Ishikawa (cell line): ENCODE data around the gene LRRC45.

Experiments used
- CREB1 ChIP-seq: IDR thresholded peaks from 2 replicates; pipeline ENCODE4 v1.6.1; 2012; ENCODE audit warnings: low read depth
- EP300 ChIP-seq: IDR thresholded peaks from 2 replicates; pipeline ENCODE4 v1.6.1; 2012; ENCODE audit warnings: borderline replicate concordance
- FOXM1 ChIP-seq: IDR thresholded peaks from 2 replicates; pipeline ENCODE4 v1.6.1; 2012; ENCODE audit warnings: low read depth, borderline replicate concordance
- NFIC ChIP-seq: IDR thresholded peaks from 2 replicates; pipeline ENCODE4 v1.6.1; 2012
- RAD21 ChIP-seq: IDR thresholded peaks from 2 replicates; pipeline ENCODE4 v1.6.1; 2012; ENCODE audit warnings: low read depth
- REST ChIP-seq: IDR thresholded peaks from 2 replicates; pipeline ENCODE4 v1.6.1; 2012; ENCODE audit warnings: low read depth, mild to moderate bottlenecking
- TAF1 ChIP-seq: IDR thresholded peaks from 2 replicates; pipeline ENCODE4 v1.6.1; 2012; ENCODE audit warnings: low read depth, mild to moderate bottlenecking
- TEAD4 ChIP-seq: IDR thresholded peaks from 2 replicates; pipeline ENCODE4 v1.6.1; 2012
- YY1 ChIP-seq: IDR thresholded peaks from 2 replicates; pipeline ENCODE4 v1.6.1; 2012; ENCODE audit warnings: low read depth

GRCh38 chr17:82052638-82053059 lies 29.5 kb downstream of the LRRC45 start:
- TF ChIP-seq REST, result no peak
- TF ChIP-seq RAD21, result no peak
- no peak for TF ChIP-seq EP300
- no peak for TF ChIP-seq FOXM1
- no peak for TF ChIP-seq YY1
- no peak for TF ChIP-seq TAF1
- no peak for TF ChIP-seq TEAD4
- no peak for TF ChIP-seq CREB1
- TF ChIP-seq NFIC, result no peak
